Transverse colon (tissue), 3 donors: ENCODE measurements around the gene KCNJ6.

ENCODE experiments used
- POLR2A ChIP-seq: fragments of 450-650 bp; IDR thresholded peaks from one replicate; pipeline ENCODE4 v1.6.1; 2016; ENCODE audit warnings: antibody characterized with exemption, mild to moderate bottlenecking, moderate library complexity
- TF ChIP-seq, protein P1 (sequence below), 5 experiments: fragments of 200-600 bp in 3 of 5; fragments of 450-650 bp in 2 of 5; sonication (generic) in 3 of 5; IDR thresholded peaks; 1 replicate in 2 of 5; 2 replicates in 3 of 5; pipeline ENCODE4 v1.5.1; 2016 to 2017; ENCODE audit warnings: antibody characterized with exemption in 5 of 5, inconsistent platforms in 3 of 5, mild to moderate bottlenecking in 2 of 5, moderate library complexity in 1 of 5

GRCh38 chr21:37631319-37632117 lies 284.7 kb downstream of the KCNJ6 start:
- no peak for TF ChIP-seq POLR2A
- TF ChIP-seq, protein P1, sequence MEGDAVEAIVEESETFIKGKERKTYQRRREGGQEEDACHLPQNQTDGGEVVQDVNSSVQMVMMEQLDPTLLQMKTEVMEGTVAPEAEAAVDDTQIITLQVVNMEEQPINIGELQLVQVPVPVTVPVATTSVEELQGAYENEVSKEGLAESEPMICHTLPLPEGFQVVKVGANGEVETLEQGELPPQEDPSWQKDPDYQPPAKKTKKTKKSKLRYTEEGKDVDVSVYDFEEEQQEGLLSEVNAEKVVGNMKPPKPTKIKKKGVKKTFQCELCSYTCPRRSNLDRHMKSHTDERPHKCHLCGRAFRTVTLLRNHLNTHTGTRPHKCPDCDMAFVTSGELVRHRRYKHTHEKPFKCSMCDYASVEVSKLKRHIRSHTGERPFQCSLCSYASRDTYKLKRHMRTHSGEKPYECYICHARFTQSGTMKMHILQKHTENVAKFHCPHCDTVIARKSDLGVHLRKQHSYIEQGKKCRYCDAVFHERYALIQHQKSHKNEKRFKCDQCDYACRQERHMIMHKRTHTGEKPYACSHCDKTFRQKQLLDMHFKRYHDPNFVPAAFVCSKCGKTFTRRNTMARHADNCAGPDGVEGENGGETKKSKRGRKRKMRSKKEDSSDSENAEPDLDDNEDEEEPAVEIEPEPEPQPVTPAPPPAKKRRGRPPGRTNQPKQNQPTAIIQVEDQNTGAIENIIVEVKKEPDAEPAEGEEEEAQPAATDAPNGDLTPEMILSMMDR (IDR thresholded peaks at IDR 0.05): no peak
